ENCODE measurements around the gene SRPRB. TPM values are rescaled to one million over a fixed set of nuclear protein-coding genes. Genes with fewer than 3 reads are reported as not detected.

The SRPRB gene
- total RNA-seq, 1 donor from 2014 or later: 22.9 TPM

DNA sequence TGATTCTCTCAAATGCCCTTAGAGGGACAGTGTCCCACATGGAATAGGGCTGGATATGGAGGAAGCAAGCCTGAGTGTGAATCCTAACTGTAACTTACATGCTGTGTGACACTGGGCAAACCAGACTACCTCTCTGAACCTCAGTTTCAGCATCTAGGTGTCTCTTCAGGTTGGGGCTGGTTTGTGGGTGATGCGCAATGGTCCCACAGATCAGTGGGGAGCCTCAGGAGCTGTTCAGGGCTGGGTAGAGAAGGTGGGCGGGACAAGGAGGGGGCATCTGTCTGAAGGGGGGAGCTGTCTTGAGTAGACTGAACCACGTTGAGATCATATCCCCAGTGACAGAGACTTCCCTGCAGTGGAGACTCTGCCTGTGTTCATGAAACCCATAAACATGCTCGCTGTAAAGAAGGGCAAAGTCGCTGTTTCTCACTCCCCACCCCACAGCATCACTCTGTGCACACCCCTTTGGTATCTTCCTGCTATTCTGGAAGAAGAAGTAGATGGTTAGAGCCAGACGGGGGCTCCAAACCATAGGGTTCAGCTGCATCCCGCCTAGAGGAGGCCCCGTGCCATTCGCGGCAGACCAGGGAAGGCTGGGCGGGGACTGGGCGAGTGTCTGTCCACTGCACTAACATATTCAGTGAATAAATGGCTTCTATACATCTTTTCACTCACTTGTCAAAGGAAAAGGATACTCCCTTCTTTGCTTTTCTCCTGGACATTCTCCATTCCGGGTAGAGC lies 28.4 kb downstream of the SRPRB start:
- Mint-ChIP-seq H3K4me1 (ENCODE audit: unreplicated experiment) (no peaks in the 10 kb centered on the region), H3K27me3 (ENCODE audit: unreplicated experiment) (peaks cover 13% of the 10 kb centered on the region), H3K9me3 (ENCODE audit: unreplicated experiment) (no peaks in the 10 kb centered on the region), H3K36me3 (ENCODE audit: low read depth, unreplicated experiment) (no peaks in the 10 kb centered on the region), H3K27ac (ENCODE audit: unreplicated experiment) (no peak overlapping the region), H3K4me3 (ENCODE audit: unreplicated experiment) (no peak overlapping the region)
- TF ChIP-seq, protein P1, sequence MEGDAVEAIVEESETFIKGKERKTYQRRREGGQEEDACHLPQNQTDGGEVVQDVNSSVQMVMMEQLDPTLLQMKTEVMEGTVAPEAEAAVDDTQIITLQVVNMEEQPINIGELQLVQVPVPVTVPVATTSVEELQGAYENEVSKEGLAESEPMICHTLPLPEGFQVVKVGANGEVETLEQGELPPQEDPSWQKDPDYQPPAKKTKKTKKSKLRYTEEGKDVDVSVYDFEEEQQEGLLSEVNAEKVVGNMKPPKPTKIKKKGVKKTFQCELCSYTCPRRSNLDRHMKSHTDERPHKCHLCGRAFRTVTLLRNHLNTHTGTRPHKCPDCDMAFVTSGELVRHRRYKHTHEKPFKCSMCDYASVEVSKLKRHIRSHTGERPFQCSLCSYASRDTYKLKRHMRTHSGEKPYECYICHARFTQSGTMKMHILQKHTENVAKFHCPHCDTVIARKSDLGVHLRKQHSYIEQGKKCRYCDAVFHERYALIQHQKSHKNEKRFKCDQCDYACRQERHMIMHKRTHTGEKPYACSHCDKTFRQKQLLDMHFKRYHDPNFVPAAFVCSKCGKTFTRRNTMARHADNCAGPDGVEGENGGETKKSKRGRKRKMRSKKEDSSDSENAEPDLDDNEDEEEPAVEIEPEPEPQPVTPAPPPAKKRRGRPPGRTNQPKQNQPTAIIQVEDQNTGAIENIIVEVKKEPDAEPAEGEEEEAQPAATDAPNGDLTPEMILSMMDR (IDR thresholded peaks at IDR 0.05; ENCODE audit: unreplicated experiment): no peak
- DNase-seq (ENCODE audit: low spot score): no peak

DNA sequence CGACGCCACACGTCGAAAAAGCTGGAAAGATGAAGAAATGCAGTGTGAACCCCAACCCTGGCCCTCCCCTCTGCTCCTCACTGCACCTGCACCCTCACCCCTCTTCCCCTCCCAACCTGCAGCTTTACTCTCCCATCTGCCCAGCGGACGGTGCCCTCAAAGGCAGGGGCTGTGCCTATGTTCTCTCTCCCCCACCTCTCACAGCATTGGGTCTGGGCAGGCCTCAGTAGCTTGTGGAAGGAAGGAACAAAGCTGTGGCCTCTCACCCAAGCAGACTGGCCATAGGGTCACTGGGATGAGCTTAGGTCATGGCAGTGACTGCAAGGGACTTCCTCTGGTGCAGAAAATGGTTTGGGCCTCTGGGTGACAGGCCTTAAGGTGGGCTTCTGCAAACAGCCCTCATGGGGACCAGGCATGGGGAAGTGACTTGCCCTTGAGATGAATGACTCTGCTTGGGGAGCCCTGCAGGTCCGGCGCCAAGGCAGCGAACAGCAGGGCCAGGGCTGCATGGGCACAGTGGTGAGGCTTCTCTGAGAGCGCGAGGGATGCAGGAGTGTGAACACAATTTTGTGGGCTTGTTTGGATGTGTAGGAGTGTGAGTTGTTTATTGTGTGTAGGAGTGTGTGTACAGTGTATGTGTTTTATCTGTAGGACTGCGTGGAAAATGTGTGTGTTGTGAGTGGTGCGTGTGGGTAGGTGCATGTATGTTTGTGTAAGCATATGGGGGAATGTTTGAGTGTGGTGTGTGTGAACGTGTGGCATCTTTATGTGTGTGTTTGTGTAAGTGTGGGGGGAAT lies 29.2 kb downstream of the SRPRB start:
- Mint-ChIP-seq H3K36me3 (ENCODE audit: low read depth, unreplicated experiment) (no peaks in the 10 kb centered on the region), H3K4me1 (ENCODE audit: unreplicated experiment) (no peaks in the 10 kb centered on the region), H3K4me3 (ENCODE audit: unreplicated experiment) (no peak overlapping the region), H3K27me3 (ENCODE audit: unreplicated experiment) (peaks cover 13% of the 10 kb centered on the region), H3K9me3 (ENCODE audit: unreplicated experiment) (no peaks in the 10 kb centered on the region), H3K27ac (ENCODE audit: unreplicated experiment) (no peak overlapping the region)
- no peak for DNase-seq (ENCODE audit: low spot score)
- TF ChIP-seq, protein P1 (IDR thresholded peaks at IDR 0.05; ENCODE audit: unreplicated experiment): no peak

DNA sequence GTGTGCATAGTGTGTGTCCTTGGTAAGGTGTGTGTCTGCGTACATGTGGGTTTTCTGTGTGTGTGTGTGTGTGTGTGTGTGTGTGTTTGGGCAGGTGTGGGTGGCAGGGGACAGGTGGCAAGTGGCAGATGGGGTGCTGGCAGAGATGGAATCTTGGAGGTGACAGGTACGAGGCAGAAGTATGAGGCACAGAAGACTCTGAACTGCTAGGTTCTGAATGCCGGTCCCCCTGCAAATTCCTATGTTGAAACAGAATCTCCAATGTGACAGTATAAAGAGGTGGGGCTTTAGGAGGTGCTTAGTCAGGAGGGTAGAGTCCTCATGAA lies 29.8 kb downstream of the SRPRB start:
- H3K36me3 Mint-ChIP-seq (ENCODE audit: low read depth, unreplicated experiment): no peaks in the 10 kb centered on the region
- peaks cover 12% of the 10 kb centered on the region for H3K27me3 Mint-ChIP-seq (ENCODE audit: unreplicated experiment)
- no peak for DNase-seq (ENCODE audit: low spot score)
- H3K4me1 Mint-ChIP-seq (ENCODE audit: unreplicated experiment): no peaks in the 10 kb centered on the region
- H3K4me3 Mint-ChIP-seq (ENCODE audit: unreplicated experiment): no peak overlapping the region
- no peak overlapping the region for H3K27ac Mint-ChIP-seq (ENCODE audit: unreplicated experiment)
- TF ChIP-seq, protein P1 (IDR thresholded peaks at IDR 0.05; ENCODE audit: unreplicated experiment): no peak
- no peaks in the 10 kb centered on the region for H3K9me3 Mint-ChIP-seq (ENCODE audit: unreplicated experiment)

DNA sequence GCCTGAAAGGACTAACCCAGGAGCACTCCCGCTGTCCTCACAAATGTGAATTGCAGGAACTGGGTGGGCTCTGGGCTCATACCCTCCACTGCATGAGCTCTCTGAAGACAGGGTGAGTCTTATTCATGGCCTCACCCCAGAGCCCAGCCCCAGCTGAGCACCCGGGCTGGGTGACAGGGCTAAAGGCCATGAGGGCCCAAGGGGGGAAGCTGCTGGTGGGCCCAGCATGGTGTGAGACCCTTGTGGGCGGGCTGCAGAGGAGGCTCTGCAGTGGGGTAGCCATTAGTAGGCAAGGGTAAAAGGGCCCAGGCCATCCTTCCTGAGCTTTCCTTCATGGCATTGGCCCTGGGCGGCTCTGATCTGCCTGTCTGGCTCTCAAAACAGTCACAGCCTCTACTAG lies 30.3 kb downstream of the SRPRB start:
- DNase-seq (ENCODE audit: low spot score): no peak
- Mint-ChIP-seq H3K9me3 (ENCODE audit: unreplicated experiment) (no peaks in the 10 kb centered on the region), H3K36me3 (ENCODE audit: low read depth, unreplicated experiment) (no peaks in the 10 kb centered on the region), H3K27ac (ENCODE audit: unreplicated experiment) (no peak overlapping the region), H3K4me3 (ENCODE audit: unreplicated experiment) (no peak overlapping the region), H3K4me1 (ENCODE audit: unreplicated experiment) (no peaks in the 10 kb centered on the region), H3K27me3 (ENCODE audit: unreplicated experiment) (peaks cover 10% of the 10 kb centered on the region)
- TF ChIP-seq, protein P1 (IDR thresholded peaks at IDR 0.05; ENCODE audit: unreplicated experiment): no peak
